HG02884 (cell line): ENCODE measurements around the gene MARS1.
A peak's percentile ranks its signal among the peaks of the same experiment; 100 is the strongest.
"Not testable (repeated sequence)": the region's sequence is repeated elsewhere in the genome, so short reads cannot be mapped to it uniquely, and the experiment has no call there.

ENCODE experiments used
- ATAC-seq: cut with Tn5 transposase; IDR thresholded peaks from one replicate; pipeline ENCODE4 v1.9.1; 2021; ENCODE audit warnings: mild to moderate bottlenecking, moderate library complexity; ENCODE audit not compliant: unreplicated experiment

Gene MARS1

DNA sequence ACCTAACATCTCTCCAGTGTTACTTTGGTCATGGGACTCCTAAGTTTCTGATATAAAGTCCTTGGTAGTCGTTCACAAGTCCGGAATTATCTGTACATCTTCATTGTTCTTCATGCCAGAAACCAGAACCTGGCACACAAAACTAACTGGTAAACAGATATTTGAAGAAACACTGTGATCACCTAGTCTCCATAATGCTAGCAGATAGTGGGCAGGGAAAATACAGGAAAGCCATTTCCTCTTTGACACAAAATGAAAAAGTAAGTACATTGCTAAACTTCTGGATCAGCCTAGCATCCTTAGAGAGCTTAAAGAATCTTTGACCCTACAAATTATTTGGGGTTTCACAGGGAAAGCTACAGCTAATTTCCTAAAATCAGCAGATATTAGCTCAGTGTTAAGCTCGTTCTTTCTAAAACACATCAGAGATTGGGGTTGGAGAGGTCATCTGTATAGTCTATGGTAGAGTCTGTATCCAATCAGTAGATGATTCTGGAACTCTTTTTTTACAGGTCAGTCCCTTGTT lies 27.6 kb downstream of the MARS1 start:
- ATAC-seq, result no peak

- ATAC-seq, result no peak
These were observed 28.2 kb downstream of the MARS1 start for GRCh38 chr12:57515934-57516541.

DNA sequence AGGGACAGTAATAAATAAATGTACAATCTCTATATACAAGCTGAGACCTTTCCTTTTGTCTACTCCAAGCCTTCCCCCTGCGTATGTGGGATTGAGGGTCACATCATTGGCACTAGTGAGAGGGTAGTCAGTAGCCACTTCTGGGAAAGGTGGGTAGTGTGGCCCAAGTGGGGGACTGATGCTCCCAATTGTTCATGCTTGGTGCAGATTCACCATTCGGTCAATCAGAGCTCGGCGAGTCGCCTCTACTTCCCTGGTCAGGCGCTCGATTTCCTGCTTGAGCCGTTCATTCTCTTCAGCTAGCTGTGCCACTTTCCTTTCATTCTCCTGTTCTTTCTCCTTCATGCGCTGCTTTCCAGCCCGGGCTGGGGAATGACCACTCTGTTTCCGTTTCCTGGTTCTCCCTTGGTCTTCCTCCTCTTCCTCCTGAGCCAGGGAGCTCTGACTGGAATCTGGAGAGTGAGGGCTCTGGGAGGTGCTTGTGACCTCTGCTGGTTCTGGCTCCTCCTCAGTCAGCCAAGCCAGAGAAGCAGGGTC lies 28.8 kb downstream of the MARS1 start:
- ATAC-seq, result no peak

DNA sequence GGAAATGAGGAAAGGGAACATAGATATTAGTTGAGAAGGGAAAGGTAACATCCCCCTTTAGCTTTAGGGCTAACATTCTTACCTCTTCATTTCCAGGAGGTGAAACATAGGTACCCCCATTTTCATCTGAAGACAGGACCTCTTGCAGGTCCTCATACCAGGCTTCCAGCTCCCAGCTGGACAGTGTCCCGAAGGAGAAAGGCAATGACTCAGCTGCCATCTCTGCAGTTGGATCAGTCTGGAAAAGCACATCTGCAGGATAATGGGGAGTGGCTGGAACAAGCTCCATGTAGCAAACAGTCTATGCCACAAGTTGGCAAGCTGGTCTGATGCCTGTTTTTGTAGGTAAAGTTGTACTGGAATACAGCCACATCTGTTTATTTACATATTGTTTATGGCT lies 29.3 kb downstream of the MARS1 start:
- ATAC-seq, result no peak

- not testable (repeated sequence) for ATAC-seq
These were observed 29.9 kb downstream of the MARS1 start for GRCh38 chr12:57517718-57518117.

DNA sequence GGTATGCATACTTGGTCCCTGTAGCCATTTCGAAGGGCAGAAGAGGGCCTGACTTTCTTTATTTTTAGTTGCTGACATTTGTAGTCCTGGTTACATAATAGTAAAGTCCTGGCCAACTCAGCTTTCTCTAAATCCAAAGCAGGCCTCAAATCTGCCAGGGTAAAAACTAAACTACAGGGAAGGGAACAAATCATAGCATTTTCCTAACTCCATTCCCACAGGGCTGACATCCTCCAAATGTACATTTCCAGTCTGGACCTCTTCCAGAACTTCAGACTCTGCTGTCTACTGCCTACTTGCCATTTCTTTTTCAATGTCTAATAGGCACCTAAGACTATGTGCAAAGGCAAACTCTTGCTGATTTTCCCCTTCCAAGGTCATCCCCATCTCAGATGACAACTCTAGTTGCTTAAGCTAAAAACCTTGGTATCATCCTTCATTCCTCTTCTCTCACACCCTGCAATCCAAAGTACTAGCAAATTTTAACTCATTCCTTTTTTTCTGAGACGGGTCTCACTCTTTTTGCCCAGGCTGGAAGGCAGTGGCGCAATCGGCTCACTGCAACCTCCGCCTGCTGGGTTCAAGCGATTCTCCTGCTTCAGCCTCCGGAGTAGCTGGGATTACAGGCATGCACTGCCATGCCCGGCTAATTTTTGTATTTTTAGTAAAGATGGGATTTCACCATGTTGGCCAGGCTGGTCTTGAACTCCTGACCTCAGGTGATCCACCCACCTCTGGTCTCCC lies 30.5 kb downstream of the MARS1 start:
- no peak for ATAC-seq

GRCh38 chr12:57518920-57519795 lies 31.3 kb downstream of the MARS1 start:
- ATAC-seq, result no peak

DNA sequence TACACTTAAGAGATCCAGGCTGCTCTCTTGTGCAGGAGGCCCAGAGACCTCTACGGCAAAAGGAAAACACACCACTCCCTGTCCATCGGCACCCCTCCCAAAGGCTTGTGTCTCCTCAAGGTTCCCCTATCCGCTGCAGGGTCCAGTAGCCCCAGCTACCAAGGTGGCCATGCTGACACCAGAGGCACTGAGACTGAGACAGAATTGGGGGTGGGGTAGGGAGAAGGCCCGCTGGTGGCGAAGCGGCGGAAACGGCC lies 31.9 kb downstream of the MARS1 start:
- peak; percentile 5 for ATAC-seq

DNA sequence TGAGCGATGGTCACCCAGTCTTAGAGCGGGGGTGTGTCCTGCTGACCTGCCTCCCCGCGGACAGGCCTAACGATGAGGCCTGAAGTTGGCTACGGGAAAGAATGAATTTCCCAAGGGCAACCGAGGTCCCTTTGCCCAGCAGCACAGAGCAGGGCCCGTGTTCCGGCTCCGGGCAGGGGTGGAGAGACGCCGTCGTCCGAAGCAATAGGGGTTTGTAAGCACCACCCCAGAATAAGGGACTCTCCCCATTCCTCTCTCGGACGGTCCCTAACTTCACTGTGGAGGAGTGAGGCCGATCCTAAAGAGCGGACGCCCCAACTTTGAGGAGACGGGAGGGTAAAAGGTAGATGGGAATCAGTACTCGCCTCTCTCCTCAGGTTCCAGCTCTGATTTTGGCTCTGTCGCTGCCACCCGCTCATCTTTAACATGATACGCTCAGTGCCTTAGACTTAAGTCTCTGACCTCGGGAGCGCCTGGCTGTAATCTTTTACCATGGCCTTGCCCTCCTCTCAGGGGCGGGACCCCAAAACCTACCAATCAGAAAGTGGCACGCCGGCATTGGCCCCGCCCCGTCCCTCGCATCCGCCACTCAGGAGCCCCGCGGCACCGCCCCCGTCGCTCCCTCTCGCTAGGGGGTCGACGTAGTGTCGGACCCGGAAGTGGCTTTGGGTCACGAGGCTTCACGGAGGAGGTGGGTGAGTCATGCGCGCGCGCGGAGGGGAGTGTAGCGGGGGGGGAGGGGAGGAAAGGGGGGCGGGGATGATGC lies 32.4 kb downstream of the MARS1 start, which contains the start of gene DDIT3:
Gene DDIT3, minus strand, starts transcription at position 462 of the 766 bp plus-strand sequence. CDS start 3,108 bp downstream, outside the sequence.
- peak; percentile 67 for ATAC-seq

- no peak for ATAC-seq
These were observed 33.7 kb downstream of the MARS1 start for GRCh38 chr12:57521525-57522010.

DNA sequence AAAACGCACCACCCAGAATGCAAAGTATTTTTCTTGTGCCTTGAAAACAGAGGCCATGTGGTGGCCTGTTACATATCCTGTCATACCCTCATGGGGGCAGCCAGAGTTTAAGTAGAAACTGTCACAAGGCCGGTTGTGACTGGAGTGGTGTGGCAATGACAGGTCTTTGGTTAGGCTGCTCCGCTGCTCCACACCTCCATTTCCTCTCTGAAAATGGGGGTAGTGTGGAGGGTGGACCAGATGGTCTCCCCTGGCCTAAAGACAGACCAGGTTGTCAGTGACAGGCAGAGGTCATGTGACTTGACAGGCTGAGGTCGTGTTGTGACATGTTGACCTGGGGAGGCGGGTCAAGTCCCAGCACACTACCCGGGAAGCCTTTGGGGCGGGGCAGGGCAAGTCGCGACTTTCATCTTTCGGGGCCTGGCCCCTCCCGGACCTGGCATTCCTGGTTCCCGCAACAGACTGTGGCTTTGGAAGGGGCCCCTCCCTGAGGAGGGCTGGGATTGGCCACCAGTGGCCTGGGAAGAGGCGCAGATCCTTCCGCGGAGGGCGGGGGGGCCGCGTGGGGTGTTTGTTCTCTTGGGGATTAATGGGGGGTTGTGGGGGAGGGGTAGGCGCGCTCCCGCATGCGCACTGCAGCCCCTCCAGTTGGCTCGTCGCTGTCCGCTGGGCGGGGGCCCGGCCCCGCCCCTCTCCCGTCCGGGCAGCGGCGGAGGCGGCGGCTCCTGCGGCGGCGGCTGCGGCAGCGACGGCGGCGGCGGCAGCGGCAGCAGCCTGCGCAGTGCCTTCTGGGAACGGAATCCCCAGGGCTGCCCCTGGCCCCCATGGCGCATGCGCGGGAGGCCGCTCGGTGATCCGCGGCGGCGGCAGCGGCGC lies 34.4 kb downstream of the MARS1 start, which contains the start of gene MBD6:
Gene MBD6, plus strand, starts transcription at position 814 of the 876 bp plus-strand sequence. CDS start 1,480 bp downstream, outside the sequence.
- ATAC-seq, result peak; percentile 30

DNA sequence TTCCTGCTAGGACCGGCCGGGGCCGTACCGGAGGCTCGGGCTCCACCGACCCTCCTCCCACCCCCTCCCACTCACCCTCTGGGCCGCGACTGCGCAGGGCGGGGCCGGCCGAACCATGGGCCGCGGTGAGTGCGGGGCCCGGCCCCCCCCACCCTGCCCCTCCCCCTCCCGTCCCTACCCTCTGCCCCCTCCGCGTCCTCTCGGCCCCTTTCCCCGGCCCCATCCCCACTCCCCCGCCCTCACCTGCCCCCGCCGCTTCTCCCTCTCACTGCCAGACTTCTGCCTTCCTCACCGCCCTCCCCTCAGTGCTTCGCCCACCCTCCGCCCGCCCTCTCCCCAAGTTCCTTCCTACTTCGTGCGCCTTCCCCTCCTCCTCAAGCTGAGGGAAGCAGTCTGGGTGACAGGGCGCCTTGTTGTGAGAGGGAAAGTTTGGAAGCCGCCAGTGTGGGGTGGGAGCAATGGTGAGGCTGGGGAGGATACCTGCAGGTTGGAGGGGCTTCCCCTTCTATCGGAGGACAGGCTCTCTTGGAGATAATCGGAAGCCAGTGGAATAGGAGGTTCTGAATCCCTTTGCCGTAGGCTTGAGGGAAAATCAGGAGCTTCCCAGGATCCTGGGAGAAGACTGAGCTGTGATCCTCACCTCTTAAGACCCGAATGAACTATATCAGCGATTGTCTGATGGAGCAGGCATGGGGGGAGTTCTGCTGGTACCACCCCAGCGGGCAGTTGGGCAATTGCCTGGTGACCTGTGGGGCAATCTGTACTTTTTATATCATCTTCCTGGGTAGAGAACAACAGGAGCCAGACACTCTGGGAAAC lies 35.2 kb downstream of the MARS1 start:
- no peak for ATAC-seq

- no peak for ATAC-seq
These were observed 36.1 kb downstream of the MARS1 start for GRCh38 chr12:57523706-57524614.

DNA sequence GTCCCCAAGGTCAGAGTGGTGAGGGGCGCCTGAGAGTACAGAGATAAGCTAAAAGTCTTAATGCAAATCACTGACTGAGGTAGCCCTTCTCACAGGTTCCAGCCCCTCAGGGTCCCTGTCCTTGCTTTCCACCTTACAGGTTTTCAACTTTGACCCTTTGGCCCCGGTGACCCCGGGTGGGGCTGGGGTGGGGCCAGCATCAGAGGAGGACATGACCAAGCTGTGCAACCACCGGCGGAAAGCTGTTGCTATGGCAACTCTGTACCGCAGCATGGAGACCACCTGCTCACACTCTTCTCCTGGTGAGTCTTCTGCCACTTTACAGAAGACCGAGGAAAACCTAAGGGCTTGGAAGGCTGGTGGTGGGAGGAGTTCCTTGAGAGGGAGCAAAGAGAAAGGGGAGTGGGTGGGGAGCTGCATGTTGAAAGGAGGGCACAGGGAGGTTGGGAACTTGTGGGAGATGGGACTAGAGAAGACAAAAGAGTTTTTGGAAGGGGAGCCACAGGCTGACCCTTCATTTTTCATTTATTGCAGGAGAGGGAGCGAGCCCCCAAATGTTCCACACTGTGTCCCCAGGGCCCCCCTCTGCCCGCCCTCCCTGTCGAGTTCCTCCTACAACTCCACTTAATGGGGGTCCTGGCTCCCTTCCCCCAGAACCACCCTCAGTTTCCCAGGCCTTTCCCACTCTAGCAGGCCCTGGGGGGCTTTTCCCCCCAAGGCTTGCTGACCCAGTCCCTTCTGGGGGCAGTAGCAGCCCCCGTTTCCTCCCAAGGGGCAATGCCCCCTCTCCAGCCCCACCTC lies 37.1 kb downstream of the MARS1 start:
- ATAC-seq, result no peak

- no peak for ATAC-seq
These were observed 37.9 kb downstream of the MARS1 start for GRCh38 chr12:57525615-57526383.
